HepG2 (cell line): ENCODE results near the gene CDK6. TPM values are rescaled to one million over a fixed set of nuclear protein-coding genes. Genes with fewer than 3 reads are reported as not detected.

Experiments
- CHCHD3 ChIP-seq: sonication (generic); formaldehyde crosslinking; IDR thresholded peaks from 2 replicates; pipeline ENCODE4 v1.8.0; 2022; ENCODE audit warnings: mild to moderate bottlenecking, missing genetic modification reagents, moderate library complexity
- JUN ChIP-seq: sonication (generic); formaldehyde crosslinking; IDR thresholded peaks from 2 replicates; pipeline ENCODE4 v1.4.0; 2020; ENCODE audit warnings: mild to moderate bottlenecking, missing genetic modification reagents
- KIAA2018 ChIP-seq: sonication (generic); formaldehyde crosslinking; IDR thresholded peaks from 2 replicates; pipeline ENCODE4 v1.5.0; 2020; ENCODE audit warnings: mild to moderate bottlenecking, missing genetic modification reagents, borderline replicate concordance
- MATR3 ChIP-seq: sonication (generic); formaldehyde crosslinking; IDR thresholded peaks from 2 replicates; pipeline ENCODE4 v1.4.0; 2020; ENCODE audit warnings: missing genetic modification reagents
- NFYB ChIP-seq: sonication (generic); formaldehyde crosslinking; IDR thresholded peaks from 2 replicates; pipeline ENCODE4 v1.4.0; 2020; ENCODE audit warnings: missing genetic modification reagents
- NPAS2 ChIP-seq: sonication (generic); formaldehyde crosslinking; IDR thresholded peaks from 2 replicates; pipeline ENCODE4 v1.8.0; 2022; ENCODE audit warnings: mild to moderate bottlenecking, missing genetic modification reagents, borderline replicate concordance
- PHF20 ChIP-seq: sonication (generic); formaldehyde crosslinking; IDR thresholded peaks from 2 replicates; pipeline ENCODE4 v1.5.0; 2020; ENCODE audit warnings: mild to moderate bottlenecking, missing genetic modification reagents
- RBM22 ChIP-seq: fragments of 200-400 bp; formaldehyde crosslinking; optimal IDR thresholded peaks from 2 replicates; pipeline ENCODE3; 2017; ENCODE audit warnings: mild to moderate bottlenecking, low read length, moderate library complexity
- RNF2 ChIP-seq: fragments of 450-650 bp; conservative IDR thresholded peaks from 2 replicates; pipeline ENCODE4 v1.6.1; 2016; ENCODE audit warnings: low read depth
- ZBTB37 ChIP-seq: sonication (generic); formaldehyde crosslinking; IDR thresholded peaks from 2 replicates; pipeline ENCODE4 v1.4.0; 2020; ENCODE audit warnings: mild to moderate bottlenecking, missing genetic modification reagents
- ZC3H13 ChIP-seq: sonication (generic); formaldehyde crosslinking; IDR thresholded peaks from 2 replicates; pipeline ENCODE4 v1.8.1; 2023; ENCODE audit warnings: mild to moderate bottlenecking, missing genetic modification reagents, moderate library complexity
- ZKSCAN5 ChIP-seq: sonication (generic); formaldehyde crosslinking; IDR thresholded peaks from 2 replicates; pipeline ENCODE4 v1.5.1; 2020; ENCODE audit warnings: mild to moderate bottlenecking, missing genetic modification reagents
- ZNF263 ChIP-seq: sonication (generic); formaldehyde crosslinking; IDR thresholded peaks from 2 replicates; pipeline ENCODE4 v1.4.0; 2020; ENCODE audit warnings: missing genetic modification reagents
- ZNF512B ChIP-seq: sonication (generic); formaldehyde crosslinking; IDR thresholded peaks from 2 replicates; pipeline ENCODE4 v1.5.1; 2020; ENCODE audit warnings: missing genetic modification reagents, mild to moderate bottlenecking, borderline replicate concordance
- ZNF775 ChIP-seq: sonication (generic); formaldehyde crosslinking; IDR thresholded peaks from 2 replicates; pipeline ENCODE4 v1.4.0; 2020; ENCODE audit warnings: missing genetic modification reagents, mild to moderate bottlenecking, moderate library complexity, borderline replicate concordance
- ZNF841 ChIP-seq: sonication (generic); formaldehyde crosslinking; IDR thresholded peaks from 2 replicates; pipeline ENCODE4 v1.8.1; 2023; ENCODE audit warnings: missing genetic modification reagents, borderline replicate concordance
- polyA plus RNA-seq, 8 experiments: library from polyadenylated mRNA; depleted of rRNA in 3 of 8; stranded (reverse) in 7 of 8; unstranded in 1 of 8; fragments of >200 nt; fragmentation: Illumina TruSeq in 4 of 8; extraction: Trizol in 4 of 8; gene quantifications; 2 replicates each; pipeline versions ENCODE4 v1.2.1 to v1.2.3, GENCODE V29; 2011 to 2016; ENCODE audit warnings: low read depth in 4 of 8, missing spikeins in 1 of 8, mixed read lengths in 1 of 8; ENCODE audit not compliant: insufficient read depth in 1 of 8
- total RNA-seq, 5 experiments: library from RNA; depleted of rRNA; stranded (reverse); fragments of >200 nt; fragmentation: Illumina TruSeq; extraction: Trizol; gene quantifications; 2 replicates each; pipeline ENCODE4 v1.2.3, GENCODE V29; 2016; ENCODE audit warnings: low read depth in 1 of 5

CDK6 gene
- total and polyA plus RNA-seq, 2 of the 13 experiments (the other 11 are each of a cell fraction or from before 2014, with no cell fraction given) = 34.6 to 90.8 TPM

- TF ChIP-seq ZBTB37 (CRISPR knock-in tag) (no peak), RNF2 (no peak), MATR3 (CRISPR knock-in tag) (no peak), ZNF841 (CRISPR knock-in tag) (no peak), ZC3H13 (CRISPR knock-in tag) (no peak), CHCHD3 (CRISPR knock-in tag) (no peak), ZNF263 (CRISPR knock-in tag) (no peak), NFYB (CRISPR knock-in tag) (peak; percentile 62), KIAA2018 (CRISPR knock-in tag) (no peak), ZKSCAN5 (CRISPR knock-in tag) (no peak), ZNF512B (no peak), NPAS2 (no peak), JUN (CRISPR knock-in tag) (peak; percentile 67), ZNF775 (CRISPR knock-in tag) (no peak), PHF20 (CRISPR knock-in tag) (no peak; the same call in 1 of the 2 replicates), RBM22 (no peak)
These were observed 140.8 kb downstream of the CDK6 start (continued) for GRCh38 chr7:92695308-92696261.
